Fibroblast of mammary gland (primary cell): ENCODE data around the gene SH3BP5L.
A peak's percentile ranks its signal among the peaks of the same experiment; 100 is the strongest.

Experiments
- DNase-seq: peaks from one replicate; pipeline ENCODE4 v3.0.0-alpha.2; 2010; ENCODE audit warnings: low read depth
- H3K4me3 ChIP-seq: 2 replicates; pipeline ENCODE4 v1.5.1; 2011; ENCODE audit warnings: low read depth, mild to moderate bottlenecking, low read length, moderate library complexity; ENCODE audit not compliant: control insufficient read depth
- CTCF ChIP-seq: conservative IDR thresholded peaks from 2 replicates; pipeline ENCODE4 v1.5.1; 2011; ENCODE audit warnings: low read depth, low read length, inconsistent platforms; ENCODE audit not compliant: control insufficient read depth, insufficient read depth

Gene SH3BP5L

GRCh38 chr1:248825909-248826760, at the start of gene SH3BP5L:
TSS of gene SH3BP5L (minus strand) at chr1:248825915. CDS start at chr1:248824935, 980 bp downstream.
- H3K4me3 ChIP-seq = peak within 1 kb of the TSS; percentile 81
- DNase-seq = peak; percentile 96
- peak; percentile 67 for TF ChIP-seq CTCF

GRCh38 chr1:248873993-248874533, 48.3 kb upstream of the SH3BP5L start:
- H3K4me3 ChIP-seq = peak overlapping the region; percentile 85
- TF ChIP-seq CTCF = no peak
- peak; percentile 88 for DNase-seq

GRCh38 chr1:248873409-248873992, 47.8 kb upstream of the SH3BP5L start:
- no peak for TF ChIP-seq CTCF
- peak overlapping the region; percentile 85 for H3K4me3 ChIP-seq
- peak; percentile 95 for DNase-seq

GRCh38 chr1:248872752-248873408, 47.2 kb upstream of the SH3BP5L start:
- peak overlapping the region; percentile 85 for H3K4me3 ChIP-seq
- TF ChIP-seq CTCF = no peak
- peak; percentile 63 for DNase-seq

GRCh38 chr1:248871837-248872401, 46.2 kb upstream of the SH3BP5L start:
- DNase-seq = no peak
- H3K4me3 ChIP-seq = no peak overlapping the region
- no peak for TF ChIP-seq CTCF
